Mucosa of stomach (tissue), 1 donor: Measurements from ENCODE around the gene MRPL38.
"Not testable (repeated sequence)": the region's sequence is repeated elsewhere in the genome, so short reads cannot be mapped to it uniquely, and the experiment has no call there.

ENCODE experiments used
- H3K27me3 ChIP-seq: one replicate; pipeline ENCODE4 v1.7.0; 2013; ENCODE audit warnings: mild to moderate bottlenecking, low read length; ENCODE audit not compliant: control insufficient read depth, insufficient read depth
- H3K36me3 ChIP-seq: one replicate; pipeline ENCODE4 v1.7.0; 2013; ENCODE audit warnings: low read length; ENCODE audit not compliant: control insufficient read depth, insufficient read depth
- H3K4me1 ChIP-seq: one replicate; pipeline ENCODE4 v1.7.0; 2013; ENCODE audit warnings: mild to moderate bottlenecking, low read length; ENCODE audit not compliant: control insufficient read depth, insufficient read depth
- H3K4me3 ChIP-seq: one replicate; pipeline ENCODE4 v1.7.0; 2013; ENCODE audit warnings: low read length
- H3K9ac ChIP-seq: one replicate; pipeline ENCODE4 v1.7.0; 2013; ENCODE audit warnings: mild to moderate bottlenecking, low read length, moderate library complexity
- H3K9me3 ChIP-seq: one replicate; pipeline ENCODE4 v1.7.0; 2013; ENCODE audit warnings: mild to moderate bottlenecking, low read length, moderate library complexity; ENCODE audit not compliant: control insufficient read depth
- donor health status: Pancreatic carcinoma.

The MRPL38 gene

GRCh38 chr17:75868730-75869281 is 35.9 kb downstream of the MRPL38 start:
- H3K36me3 ChIP-seq, H3K27me3 ChIP-seq, H3K9ac ChIP-seq, H3K9me3 ChIP-seq, H3K4me3 ChIP-seq: not testable (repeated sequence)
- peaks cover 30% of the 10 kb centered on the region for H3K4me1 ChIP-seq

GRCh38 chr17:75865404-75866188 is 39.1 kb downstream of the MRPL38 start:
- peaks cover 13% of the 10 kb centered on the region for H3K4me1 ChIP-seq

GRCh38 chr17:75864887-75865286 is 39.8 kb downstream of the MRPL38 start:
- H3K9ac ChIP-seq, H3K9me3 ChIP-seq, H3K36me3 ChIP-seq, H3K4me3 ChIP-seq, H3K27me3 ChIP-seq: not testable (repeated sequence)
- H3K4me1 ChIP-seq: peaks cover 11% of the 10 kb centered on the region

More at GRCh38 chr17:75865404-75866188, 39.1 kb downstream of the MRPL38 start:
- H3K27me3 ChIP-seq, H3K9me3 ChIP-seq, H3K4me3 ChIP-seq, H3K36me3 ChIP-seq, H3K9ac ChIP-seq: not testable (repeated sequence)

DNA sequence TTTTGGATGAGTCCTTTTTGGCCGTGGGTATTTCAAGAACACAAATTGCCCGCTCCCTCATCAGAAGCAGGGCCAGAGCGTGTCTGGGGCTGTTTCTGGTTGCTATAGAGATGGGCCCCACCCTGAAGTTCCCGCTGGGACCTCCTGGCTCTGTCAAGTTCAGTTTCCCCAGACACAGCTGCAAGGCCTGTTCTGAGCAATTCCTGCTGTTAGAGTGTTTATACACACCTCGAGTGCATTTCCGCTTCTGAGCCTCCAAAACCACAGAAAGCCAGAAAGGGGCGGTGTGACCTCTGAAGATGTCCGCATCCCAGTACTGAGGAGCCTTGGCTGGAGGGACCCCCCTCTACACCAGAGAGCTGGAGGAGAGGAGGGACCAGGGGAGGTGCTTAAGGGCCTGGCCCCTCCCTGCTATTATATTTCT is 40.2 kb downstream of the MRPL38 start:
- Histone ChIP-seq H3K9ac (no peak overlapping the region), H3K9me3 (no peaks in the 10 kb centered on the region), H3K4me1 (peaks cover 6% of the 10 kb centered on the region), H3K36me3 (no peaks in the 10 kb centered on the region), H3K27me3 (no peaks in the 10 kb centered on the region), H3K4me3 (no peak overlapping the region)

DNA sequence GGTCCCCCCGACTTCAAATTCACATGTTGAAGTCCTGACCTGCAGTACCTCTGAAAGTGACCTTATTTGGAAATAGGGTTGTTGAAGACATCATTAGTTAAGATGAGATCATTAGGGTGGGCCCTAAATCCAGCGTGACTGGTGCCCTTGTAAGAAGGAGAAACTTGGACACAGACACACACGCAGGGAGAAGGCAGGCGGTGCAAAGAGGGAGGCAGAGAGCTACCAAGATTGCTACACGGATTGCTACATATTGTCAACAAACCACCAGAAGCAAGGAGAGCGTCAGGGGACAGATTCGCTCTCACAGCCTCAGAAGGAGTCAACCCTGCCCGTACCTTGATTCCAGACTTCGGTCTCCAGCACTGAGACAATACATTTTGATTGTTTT is 42.8 kb downstream of the MRPL38 start:
- Histone ChIP-seq H3K4me1 (no peaks in the 10 kb centered on the region), H3K27me3 (no peaks in the 10 kb centered on the region), H3K4me3 (no peak overlapping the region), H3K9ac (no peak overlapping the region), H3K36me3 (no peaks in the 10 kb centered on the region), H3K9me3 (no peaks in the 10 kb centered on the region)

- not testable (repeated sequence) for H3K4me1 ChIP-seq, H3K9me3 ChIP-seq, H3K27me3 ChIP-seq, H3K36me3 ChIP-seq, H3K9ac ChIP-seq, H3K4me3 ChIP-seq
These were observed 45.3 kb downstream of the MRPL38 start for GRCh38 chr17:75859358-75859757.

DNA sequence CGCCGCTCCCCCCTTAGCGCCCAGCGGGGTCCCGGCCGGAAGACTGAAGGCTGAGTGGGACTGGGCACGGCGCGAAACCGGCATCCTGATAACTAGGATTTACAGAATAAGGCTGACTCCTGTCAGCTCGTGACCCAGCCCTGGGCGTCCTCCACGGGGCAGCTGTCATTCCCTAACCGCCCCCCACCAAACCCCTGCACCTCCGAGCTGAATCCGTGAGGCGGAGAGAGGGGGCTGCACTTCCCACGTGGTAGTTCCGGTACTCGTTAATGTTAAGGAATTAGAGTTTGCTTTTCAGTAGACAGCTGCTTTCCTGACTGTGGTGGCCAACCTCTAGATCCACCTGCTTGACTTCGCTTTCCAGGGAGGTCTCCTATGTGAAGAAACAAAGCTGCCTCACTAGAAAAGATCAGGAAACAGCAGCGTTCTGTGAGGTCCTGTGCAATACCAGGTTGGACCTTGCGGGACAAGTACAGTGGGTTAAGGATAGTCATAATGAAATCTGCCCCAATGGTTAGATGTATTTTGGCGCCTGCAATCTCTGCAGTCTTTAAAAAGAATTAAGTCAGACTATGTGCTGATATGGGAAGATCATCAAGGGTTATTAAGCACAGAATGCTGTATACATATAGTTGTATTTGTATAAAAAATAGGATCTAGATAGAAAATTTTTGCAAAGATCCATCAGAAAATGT is 48.5 kb downstream of the MRPL38 start:
- Histone ChIP-seq H3K4me1 (peaks cover 14% of the 10 kb centered on the region), H3K27me3 (no peaks in the 10 kb centered on the region), H3K4me3 (peak overlapping the region; percentile 75), H3K9ac (peak overlapping the region; percentile 97), H3K36me3 (peaks cover 2% of the 10 kb centered on the region), H3K9me3 (no peaks in the 10 kb centered on the region)

DNA sequence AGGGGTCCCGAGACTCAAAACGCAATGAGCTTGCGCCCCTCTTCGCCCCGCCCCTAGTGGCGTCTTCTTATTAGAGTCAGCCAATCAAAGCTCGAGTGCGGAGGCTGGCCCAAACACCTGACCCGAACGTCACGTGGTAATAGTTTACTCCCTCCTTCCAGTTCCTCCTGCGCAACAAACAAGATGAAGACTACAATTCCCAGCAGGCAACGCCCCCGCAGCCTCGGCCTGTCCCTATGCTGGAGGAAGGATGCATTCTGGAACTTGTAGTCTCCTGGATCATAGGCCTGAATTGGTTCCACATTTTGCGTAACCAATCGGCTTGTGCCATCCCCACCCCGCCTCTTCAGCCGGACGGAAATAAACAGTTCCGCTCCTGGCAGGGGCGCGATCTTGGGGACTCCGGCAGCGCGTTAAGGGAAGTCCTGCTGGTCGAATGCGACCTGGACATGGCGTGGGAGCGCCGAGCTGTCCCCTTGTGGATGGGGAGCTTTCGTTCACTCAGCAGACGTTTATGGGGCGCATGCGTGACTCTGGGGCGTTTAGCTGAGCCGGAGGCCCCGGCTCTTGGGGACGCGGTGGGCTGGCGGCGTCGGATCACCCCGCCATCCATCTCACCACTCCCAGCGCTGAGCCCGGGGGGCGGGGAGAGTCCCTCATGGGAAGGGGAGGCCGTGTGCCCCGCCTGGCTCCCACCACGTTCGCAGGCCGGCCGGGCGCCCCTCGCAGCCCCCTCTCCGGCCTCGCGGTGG is 49.2 kb downstream of the MRPL38 start, which contains the start of gene WBP2:
WBP2 (minus strand) TSS at position 26 of the 752 bp plus-strand sequence. CDS start 38 bp downstream, outside the sequence.
- peaks cover 14% of the 10 kb centered on the region for H3K4me1 ChIP-seq
- H3K9ac ChIP-seq: peak within 1 kb of the TSS; percentile 97
- H3K4me3 ChIP-seq: peak within 1 kb of the TSS; percentile 75
- no peaks in the 10 kb centered on the region for H3K9me3 ChIP-seq
- H3K27me3 ChIP-seq: no peaks in the 10 kb centered on the region
- peaks cover 8% of the 10 kb centered on the region for H3K36me3 ChIP-seq

DNA sequence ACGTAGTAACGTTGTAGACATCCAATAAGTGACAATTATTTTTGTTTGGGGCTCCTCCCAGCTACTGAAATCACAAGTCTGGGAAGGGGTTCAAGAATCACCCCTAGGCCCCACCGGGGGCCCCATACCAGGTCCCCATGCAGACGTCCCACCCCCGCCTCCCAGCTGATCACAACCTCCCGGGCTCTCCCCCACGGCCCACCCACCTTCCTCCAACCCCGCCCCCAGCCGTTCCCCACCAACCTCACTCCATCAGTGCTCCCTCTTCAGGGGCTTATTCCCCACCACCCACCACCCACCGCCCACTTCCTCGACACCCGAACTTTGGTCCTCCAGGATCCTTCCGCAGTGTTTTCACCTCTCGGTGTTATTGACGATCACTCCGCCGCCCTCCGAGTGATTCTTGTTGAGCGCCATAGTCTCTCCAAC is 49.8 kb downstream of the MRPL38 start:
- Histone ChIP-seq H3K9me3 (no peaks in the 10 kb centered on the region), H3K4me3 (peak overlapping the region; percentile 45), H3K27me3 (no peaks in the 10 kb centered on the region), H3K4me1 (peaks cover 14% of the 10 kb centered on the region), H3K9ac (peak overlapping the region; percentile 97), H3K36me3 (peaks cover 9% of the 10 kb centered on the region)

GRCh38 chr17:75854101-75854748 is 50.5 kb downstream of the MRPL38 start:
- H3K9me3 ChIP-seq: no peaks in the 10 kb centered on the region
- H3K4me1 ChIP-seq: peaks cover 14% of the 10 kb centered on the region
- peak overlapping the region; percentile 45 for H3K4me3 ChIP-seq
- H3K9ac ChIP-seq: peak overlapping the region; percentile 97
- peaks cover 16% of the 10 kb centered on the region for H3K36me3 ChIP-seq
- H3K27me3 ChIP-seq: no peaks in the 10 kb centered on the region

DNA sequence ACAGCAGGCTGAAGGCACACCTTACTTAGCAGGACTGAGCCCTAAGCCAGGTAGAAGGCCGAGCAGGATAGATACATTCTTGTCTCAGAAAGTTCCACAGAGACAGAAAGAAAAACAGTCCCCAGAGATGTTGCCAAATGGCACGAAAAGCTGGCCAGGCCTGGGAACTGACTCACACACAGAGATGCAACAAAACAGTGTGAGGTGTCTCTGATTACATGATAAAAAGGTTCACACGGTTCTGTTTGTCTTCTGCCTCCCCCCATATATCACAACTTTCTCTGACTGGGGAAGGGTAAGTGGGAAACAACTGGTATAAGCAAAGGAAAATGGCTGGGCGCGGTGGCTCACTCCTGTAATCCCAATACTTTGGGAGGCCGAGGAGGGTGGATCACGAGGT is 51.3 kb downstream of the MRPL38 start:
- H3K4me3 ChIP-seq: no peak overlapping the region
- peaks cover 22% of the 10 kb centered on the region for H3K4me1 ChIP-seq
- H3K36me3 ChIP-seq: peaks cover 21% of the 10 kb centered on the region
- H3K27me3 ChIP-seq: no peaks in the 10 kb centered on the region
- no peaks in the 10 kb centered on the region for H3K9me3 ChIP-seq
- no peak overlapping the region for H3K9ac ChIP-seq
